ENCODE data around the gene ADORA2B. TPM values are rescaled to one million over a fixed set of nuclear protein-coding genes. Genes with fewer than 3 reads are reported as not detected.

Gene ADORA2B
- total RNA-seq, 6 experiments from 2014 or later = 0.91 to 1.2 (median 1.0) TPM

- peaks cover 6% of the 10 kb centered on the region; the same call in 1 of the 2 replicates for H3K36me3 Mint-ChIP-seq (ENCODE audit: low read depth)
- peaks cover 28% of the 10 kb centered on the region for H3K4me1 Mint-ChIP-seq (ENCODE audit: low read depth)
- no peak overlapping the region for H3K4me3 Mint-ChIP-seq
- no peak overlapping the region for H3K27ac Mint-ChIP-seq
- H3K9me3 Mint-ChIP-seq = peaks cover 11% of the 10 kb centered on the region
- H3K27me3 Mint-ChIP-seq (ENCODE audit: insufficient read depth) = peaks cover 14% of the 10 kb centered on the region
- DNase-seq = no peak
- TF ChIP-seq CTCF (IDR thresholded peaks at IDR 0.05) = no peak
Observed at GRCh38 chr17:15918261-15918660, 26.7 kb upstream of the ADORA2B start.

- no peak for TF ChIP-seq CTCF (IDR thresholded peaks at IDR 0.05)
- DNase-seq = no peak
Observed at GRCh38 chr17:15918661-15919259, 26.2 kb upstream of the ADORA2B start.

GRCh38 chr17:15919466-15919865, 25.5 kb upstream of the ADORA2B start:
- DNase-seq = no peak
- peaks cover 28% of the 10 kb centered on the region for H3K4me1 Mint-ChIP-seq (ENCODE audit: low read depth)
- peaks cover 10% of the 10 kb centered on the region for H3K27me3 Mint-ChIP-seq (ENCODE audit: insufficient read depth)
- H3K36me3 Mint-ChIP-seq (ENCODE audit: low read depth) = peaks cover 6% of the 10 kb centered on the region; the same call in 1 of the 2 replicates
- no peak overlapping the region for H3K4me3 Mint-ChIP-seq
- no peak for TF ChIP-seq CTCF (IDR thresholded peaks at IDR 0.05)
- H3K9me3 Mint-ChIP-seq = peaks cover 11% of the 10 kb centered on the region
- no peak overlapping the region for H3K27ac Mint-ChIP-seq

More at GRCh38 chr17:15918661-15919259, 26.2 kb upstream of the ADORA2B start:
- Mint-ChIP-seq H3K36me3 (ENCODE audit: low read depth) (peaks cover 6% of the 10 kb centered on the region; the same call in 1 of the 2 replicates), H3K27me3 (ENCODE audit: insufficient read depth) (peaks cover 14% of the 10 kb centered on the region), H3K4me1 (ENCODE audit: low read depth) (peaks cover 28% of the 10 kb centered on the region), H3K9me3 (peaks cover 11% of the 10 kb centered on the region), H3K4me3 (no peak overlapping the region), H3K27ac (no peak overlapping the region)

- TF ChIP-seq CTCF (IDR thresholded peaks at IDR 0.05) = no peak
- Mint-ChIP-seq H3K4me1 (ENCODE audit: low read depth) (peaks cover 19% of the 10 kb centered on the region), H3K27ac (peak overlapping the region; percentile 92), H3K9me3 (peaks cover 11% of the 10 kb centered on the region), H3K27me3 (ENCODE audit: insufficient read depth) (peaks cover 9% of the 10 kb centered on the region), H3K4me3 (peak overlapping the region; percentile 55), H3K36me3 (ENCODE audit: low read depth) (no peaks in the 10 kb centered on the region)
- peak; percentile 96 for DNase-seq
Observed at GRCh38 chr17:15920758-15921239, 24.1 kb upstream of the ADORA2B start.

GRCh38 chr17:15921640-15922039, 23.3 kb upstream of the ADORA2B start:
- no peak for TF ChIP-seq CTCF (IDR thresholded peaks at IDR 0.05)
- Mint-ChIP-seq H3K4me1 (ENCODE audit: low read depth) (peaks cover 19% of the 10 kb centered on the region), H3K27me3 (ENCODE audit: insufficient read depth) (peaks cover 3% of the 10 kb centered on the region), H3K27ac (no peak overlapping the region), H3K9me3 (peaks cover 11% of the 10 kb centered on the region), H3K36me3 (ENCODE audit: low read depth) (no peaks in the 10 kb centered on the region), H3K4me3 (no peak overlapping the region)
- no peak for DNase-seq

Data from HFFc6 (cell line).